Brain microvascular endothelial cell (primary cell): ENCODE measurements around the gene PDCD4.
A peak's percentile ranks its signal among the peaks of the same experiment; 100 is the strongest.

Experiments
- DNase-seq: peaks from one replicate; pipeline ENCODE4 v3.0.0-alpha.2; 2020
- H3K27ac ChIP-seq: fragments of 250-450 bp; sonication (Bioruptor Pico); 2 replicates; pipeline ENCODE4 v1.5.1; 2020; ENCODE audit warnings: mild to moderate bottlenecking, moderate library complexity
- H3K27me3 ChIP-seq: fragments of 250-450 bp; sonication (Bioruptor Pico); replicated peaks from 2 replicates; pipeline ENCODE4 v1.5.1; 2020; ENCODE audit warnings: mild to moderate bottlenecking
- H3K36me3 ChIP-seq: fragments of 250-450 bp; sonication (Bioruptor Pico); replicated peaks from 2 replicates; pipeline ENCODE4 v1.5.1; 2020; ENCODE audit warnings: mild to moderate bottlenecking
- H3K4me3 ChIP-seq: 2 replicates; pipeline ENCODE4 v1.5.1; 2011; ENCODE audit warnings: low read depth, mild to moderate bottlenecking, control low read depth, low read length, moderate library complexity
- in situ Hi-C: cut with HindIII; loops from 2 replicates; pipeline ENCODE4 v1.10.0; 2017; ENCODE audit warnings: low sequenced_read_pairs, low pct_ligation_motif_present
- TF ChIP-seq, protein P1 (sequence below): IDR thresholded peaks from 2 replicates; pipeline ENCODE4 v1.5.1; 2011; ENCODE audit warnings: low read depth, mild to moderate bottlenecking, moderate library complexity, low read length, control low read depth, inconsistent platforms; ENCODE audit errors: missing control alignments

PDCD4 gene

DNA sequence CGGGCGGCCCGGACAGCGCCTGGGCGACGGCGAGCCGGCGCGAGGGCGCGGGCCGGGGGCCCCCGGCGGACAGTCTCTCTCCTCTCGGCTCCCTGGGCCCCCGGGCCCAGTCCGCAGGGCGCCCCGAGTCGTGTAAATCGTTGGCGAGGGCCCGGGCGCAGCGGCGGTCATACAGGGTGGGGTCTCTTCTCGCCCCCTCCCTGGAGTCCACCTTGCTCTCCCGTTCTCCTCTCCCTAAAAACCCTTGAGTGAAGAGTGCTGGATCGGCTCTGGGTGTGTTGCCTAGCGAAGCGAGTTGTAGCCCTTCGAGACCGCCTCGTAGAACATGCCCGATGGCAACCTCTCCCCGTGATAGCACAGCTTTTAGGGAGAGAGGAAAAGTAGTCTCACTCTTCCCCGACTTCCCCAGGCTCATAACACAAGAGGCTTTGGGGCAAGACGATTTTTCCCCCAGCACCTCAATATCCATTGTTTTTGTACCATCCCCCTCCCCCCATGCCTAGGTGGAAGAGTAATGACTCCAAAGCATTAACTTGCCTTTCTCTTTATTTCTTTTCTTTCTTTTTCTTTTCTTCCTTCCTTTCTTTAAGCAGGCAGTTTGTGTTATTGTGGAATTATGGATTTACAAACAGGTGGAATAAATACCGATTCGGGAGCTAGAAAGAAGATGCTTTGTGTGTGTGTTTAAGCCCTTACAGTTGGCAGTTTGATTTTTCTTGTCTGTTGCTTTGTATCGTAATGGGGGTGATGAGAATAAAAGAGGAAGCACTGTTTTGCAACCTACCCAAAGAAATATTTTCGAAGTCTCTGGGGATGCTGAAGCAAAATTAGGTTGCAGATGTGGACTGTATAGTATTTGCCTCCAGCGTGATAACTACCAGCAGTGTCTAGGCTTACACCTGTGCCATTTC is 48.5 kb downstream of the PDCD4 start:
- DNase-seq = peak; percentile 22
- H3K4me3 ChIP-seq = peak overlapping the region; percentile 83
- H3K27me3 ChIP-seq = no peaks in the 10 kb centered on the region
- H3K27ac ChIP-seq = peak overlapping the region; percentile 88
- no peaks in the 10 kb centered on the region for H3K36me3 ChIP-seq
- TF ChIP-seq, protein P1, sequence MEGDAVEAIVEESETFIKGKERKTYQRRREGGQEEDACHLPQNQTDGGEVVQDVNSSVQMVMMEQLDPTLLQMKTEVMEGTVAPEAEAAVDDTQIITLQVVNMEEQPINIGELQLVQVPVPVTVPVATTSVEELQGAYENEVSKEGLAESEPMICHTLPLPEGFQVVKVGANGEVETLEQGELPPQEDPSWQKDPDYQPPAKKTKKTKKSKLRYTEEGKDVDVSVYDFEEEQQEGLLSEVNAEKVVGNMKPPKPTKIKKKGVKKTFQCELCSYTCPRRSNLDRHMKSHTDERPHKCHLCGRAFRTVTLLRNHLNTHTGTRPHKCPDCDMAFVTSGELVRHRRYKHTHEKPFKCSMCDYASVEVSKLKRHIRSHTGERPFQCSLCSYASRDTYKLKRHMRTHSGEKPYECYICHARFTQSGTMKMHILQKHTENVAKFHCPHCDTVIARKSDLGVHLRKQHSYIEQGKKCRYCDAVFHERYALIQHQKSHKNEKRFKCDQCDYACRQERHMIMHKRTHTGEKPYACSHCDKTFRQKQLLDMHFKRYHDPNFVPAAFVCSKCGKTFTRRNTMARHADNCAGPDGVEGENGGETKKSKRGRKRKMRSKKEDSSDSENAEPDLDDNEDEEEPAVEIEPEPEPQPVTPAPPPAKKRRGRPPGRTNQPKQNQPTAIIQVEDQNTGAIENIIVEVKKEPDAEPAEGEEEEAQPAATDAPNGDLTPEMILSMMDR = no peak
- in situ Hi-C loops = no loop called here

DNA sequence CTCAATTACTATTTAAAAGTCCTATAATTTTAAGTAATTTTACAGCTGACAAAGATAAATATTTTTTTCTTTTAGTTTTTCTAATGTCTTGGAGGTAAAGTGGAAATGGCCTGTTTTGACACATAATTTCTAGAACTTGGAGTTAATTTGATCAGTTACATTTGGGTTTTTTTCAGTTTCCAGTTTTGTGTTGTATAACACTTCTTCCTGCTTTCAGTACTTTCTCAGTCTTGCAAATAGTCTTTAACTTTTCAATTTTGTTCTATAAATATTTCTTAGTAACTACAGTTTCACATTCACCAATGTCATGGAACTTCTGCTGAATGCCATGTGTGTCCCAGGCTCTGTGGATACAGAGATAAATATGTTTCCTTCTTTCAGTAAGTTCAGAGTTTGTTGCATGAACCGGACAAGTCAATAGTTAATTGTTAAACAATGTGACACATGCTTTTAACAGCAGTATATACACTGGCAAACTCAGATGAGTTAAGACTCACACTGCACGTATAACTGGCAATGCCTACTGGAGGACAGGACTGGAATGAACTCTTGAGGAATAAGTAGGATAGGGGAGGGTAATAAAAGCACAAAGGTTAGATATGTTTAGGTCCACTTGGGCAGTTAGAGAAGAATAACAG is 52.2 kb downstream of the PDCD4 start:
- in situ Hi-C loops = no loop called here
- H3K36me3 ChIP-seq = no peaks in the 10 kb centered on the region
- DNase-seq = no peak
- TF ChIP-seq, protein P1 = no peak
- H3K4me3 ChIP-seq = no peak overlapping the region
- H3K27me3 ChIP-seq = no peaks in the 10 kb centered on the region
- H3K27ac ChIP-seq = no peak overlapping the region

DNA sequence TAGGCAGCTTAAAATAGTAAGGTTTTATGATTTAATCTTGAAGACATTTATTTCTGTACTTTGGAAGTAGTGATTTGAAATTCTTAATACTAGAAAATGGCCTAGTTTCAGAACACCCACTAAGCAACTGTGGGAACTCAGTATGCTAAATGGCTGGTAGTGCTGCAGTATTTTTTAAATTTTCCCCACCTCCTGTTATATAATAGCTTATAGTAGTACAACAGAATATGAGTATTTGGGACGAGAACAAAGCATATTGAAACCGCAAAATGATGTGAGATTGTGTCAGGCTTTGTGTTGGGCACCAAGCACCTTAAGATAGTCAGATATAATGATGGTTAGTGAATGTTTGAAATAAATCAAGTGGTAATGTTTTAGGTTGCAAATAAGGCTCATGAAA is 55.7 kb downstream of the PDCD4 start:
- TF ChIP-seq, protein P1 = no peak
- in situ Hi-C loops = no loop called here
- DNase-seq = no peak

DNA sequence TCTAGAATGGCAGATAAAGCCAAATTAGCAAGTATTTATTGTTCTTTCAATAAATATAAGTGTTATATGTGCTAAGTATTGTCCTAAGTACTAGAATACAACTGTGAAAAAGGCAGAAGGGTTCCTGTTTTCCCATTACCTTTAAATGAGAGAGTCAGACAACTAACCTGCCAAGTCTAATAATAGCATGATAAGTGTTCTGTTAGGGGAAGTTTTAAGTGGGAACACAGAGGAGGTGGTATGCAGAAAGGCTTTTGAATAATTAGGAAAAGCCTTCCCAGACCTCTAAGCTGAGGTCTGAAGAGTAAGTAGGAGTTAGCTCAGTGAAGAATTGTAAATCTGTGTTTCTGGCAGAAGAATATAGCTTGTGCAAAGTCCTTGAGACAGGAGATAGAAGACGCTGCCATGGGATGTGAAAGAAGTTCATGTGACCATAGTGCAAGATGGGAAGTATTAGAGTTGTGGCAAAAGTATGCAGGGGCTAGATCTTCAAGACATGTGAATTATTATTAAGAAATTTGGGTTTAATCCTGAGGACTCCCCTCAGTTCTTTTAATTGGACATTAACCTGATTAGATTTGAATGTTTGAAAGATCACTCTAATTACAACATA is 60.1 kb downstream of the PDCD4 start:
- TF ChIP-seq, protein P1 = no peak
- in situ Hi-C loops = no loop called here
- no peaks in the 10 kb centered on the region for H3K36me3 ChIP-seq
- no peak overlapping the region for H3K27ac ChIP-seq
- no peak for DNase-seq
- no peaks in the 10 kb centered on the region for H3K27me3 ChIP-seq
- H3K4me3 ChIP-seq = no peak overlapping the region

More for the DNA sequence above, 55.7 kb downstream of the PDCD4 start:
- Histone ChIP-seq H3K27ac (no peak overlapping the region), H3K36me3 (no peaks in the 10 kb centered on the region), H3K27me3 (no peaks in the 10 kb centered on the region), H3K4me3 (no peak overlapping the region)

DNA sequence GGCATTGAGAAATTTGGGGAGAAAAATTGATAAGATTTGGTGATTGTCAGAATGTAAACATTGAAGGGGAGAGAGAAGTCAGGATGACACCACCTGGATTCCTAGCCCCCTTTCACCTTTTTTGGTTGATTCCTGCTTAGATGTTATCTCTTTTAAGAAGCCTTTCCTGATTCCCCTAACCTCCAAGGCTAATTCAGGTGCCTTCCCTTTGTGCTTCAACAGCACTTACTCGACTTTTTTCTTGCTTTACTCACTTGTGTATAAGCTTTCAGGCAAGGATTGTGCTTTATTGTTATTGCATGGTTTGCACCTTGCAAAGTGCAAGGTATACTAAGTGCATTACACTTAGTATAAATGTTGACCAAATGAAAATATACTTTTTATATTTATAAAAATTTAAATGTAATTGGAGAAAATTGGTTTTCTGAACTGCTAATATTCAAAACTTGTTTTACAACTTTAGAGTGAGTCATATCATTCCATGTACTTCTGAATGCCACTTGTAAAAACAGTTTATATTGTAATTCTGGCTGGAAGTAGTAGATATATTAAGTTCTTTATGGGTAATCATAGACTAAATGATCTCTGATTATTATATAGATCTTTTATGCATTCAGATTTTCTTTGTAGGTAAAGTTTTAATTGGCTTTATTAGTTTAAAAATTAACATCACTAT is 60.9 kb downstream of the PDCD4 start:
- Histone ChIP-seq H3K4me3 (no peak overlapping the region), H3K27ac (no peak overlapping the region), H3K27me3 (no peaks in the 10 kb centered on the region), H3K36me3 (no peaks in the 10 kb centered on the region)
- in situ Hi-C loops = no loop called here
- TF ChIP-seq, protein P1 = no peak
- DNase-seq = no peak
